NCI-H1417 (cell line): ENCODE data around the gene FLAD1.

Experiments
- DNase-seq, 3 experiments: peaks; one replicate each; lab custom pipeline; 2025; lab: John Stamatoyannopoulos, UW

The FLAD1 gene

DNA sequence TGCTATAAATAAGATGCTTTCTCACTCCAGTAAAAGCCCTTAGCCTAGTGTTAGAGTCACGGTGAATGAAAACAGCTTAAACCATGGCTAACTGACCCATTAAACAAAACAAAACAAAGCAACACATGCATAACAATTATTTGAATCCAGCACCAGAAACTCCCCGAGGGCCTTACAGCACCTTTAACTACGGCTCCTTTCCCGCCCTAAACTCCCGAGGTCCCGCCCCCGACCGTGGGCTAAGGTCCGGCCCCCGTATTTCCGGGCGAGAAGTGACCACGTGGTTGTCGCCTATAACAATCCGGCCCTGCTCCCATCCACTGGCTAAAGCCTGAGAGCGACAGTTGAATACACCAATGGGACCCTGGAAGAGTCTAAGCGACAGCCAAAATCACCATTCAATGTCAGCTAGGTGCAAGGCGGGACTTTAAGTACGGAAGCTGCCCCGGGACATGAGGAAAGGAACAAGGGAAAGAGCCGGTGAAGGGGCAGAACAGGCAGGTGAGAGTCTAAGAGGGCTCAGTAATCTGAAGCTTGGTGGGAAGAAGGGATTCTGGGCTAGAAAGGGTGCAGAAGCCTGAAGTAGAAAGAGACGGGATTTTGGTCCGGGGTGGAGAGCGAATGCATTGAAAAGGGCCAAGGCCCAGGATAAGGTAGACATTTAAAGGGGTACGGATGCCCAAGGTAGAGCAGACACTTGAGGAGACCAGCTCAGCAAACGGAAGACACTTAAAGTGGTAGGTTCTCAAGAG, at the start of gene FLAD1:
Gene FLAD1, plus strand, starts transcription at position 448 of the 752 bp plus-strand sequence. CDS start 351 bp downstream, outside the sequence.
- peak; percentile 99 to 100 (median 100) for DNase-seq

DNA sequence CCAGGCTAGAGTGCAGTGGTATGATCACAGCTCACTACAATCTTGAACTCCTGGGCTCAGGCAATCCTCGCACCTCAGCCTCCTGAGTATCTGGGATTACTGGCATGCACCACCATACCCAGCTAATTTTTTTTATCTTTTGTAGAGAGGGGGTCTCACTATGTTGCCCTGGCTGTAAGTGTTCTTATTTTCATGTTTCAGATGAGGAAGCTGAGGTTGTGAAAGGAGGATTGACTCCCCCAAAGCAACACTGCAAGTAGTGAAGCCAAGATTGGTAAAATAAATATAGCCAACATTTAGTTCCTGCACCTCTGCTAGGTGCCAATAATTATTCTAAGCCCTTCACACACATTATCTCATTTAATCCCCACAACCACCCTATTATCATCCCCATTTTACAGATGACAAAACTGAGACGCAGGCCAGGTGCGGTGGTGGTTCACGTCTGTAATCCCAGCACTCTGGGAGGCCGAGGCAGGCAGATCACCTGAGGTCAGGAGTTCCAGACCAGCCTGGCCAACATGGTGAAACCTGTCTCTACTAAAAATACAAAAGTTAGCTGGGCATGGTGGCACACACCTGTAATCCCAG, 48.7 kb upstream of the FLAD1 start:
- no peak for DNase-seq

DNA sequence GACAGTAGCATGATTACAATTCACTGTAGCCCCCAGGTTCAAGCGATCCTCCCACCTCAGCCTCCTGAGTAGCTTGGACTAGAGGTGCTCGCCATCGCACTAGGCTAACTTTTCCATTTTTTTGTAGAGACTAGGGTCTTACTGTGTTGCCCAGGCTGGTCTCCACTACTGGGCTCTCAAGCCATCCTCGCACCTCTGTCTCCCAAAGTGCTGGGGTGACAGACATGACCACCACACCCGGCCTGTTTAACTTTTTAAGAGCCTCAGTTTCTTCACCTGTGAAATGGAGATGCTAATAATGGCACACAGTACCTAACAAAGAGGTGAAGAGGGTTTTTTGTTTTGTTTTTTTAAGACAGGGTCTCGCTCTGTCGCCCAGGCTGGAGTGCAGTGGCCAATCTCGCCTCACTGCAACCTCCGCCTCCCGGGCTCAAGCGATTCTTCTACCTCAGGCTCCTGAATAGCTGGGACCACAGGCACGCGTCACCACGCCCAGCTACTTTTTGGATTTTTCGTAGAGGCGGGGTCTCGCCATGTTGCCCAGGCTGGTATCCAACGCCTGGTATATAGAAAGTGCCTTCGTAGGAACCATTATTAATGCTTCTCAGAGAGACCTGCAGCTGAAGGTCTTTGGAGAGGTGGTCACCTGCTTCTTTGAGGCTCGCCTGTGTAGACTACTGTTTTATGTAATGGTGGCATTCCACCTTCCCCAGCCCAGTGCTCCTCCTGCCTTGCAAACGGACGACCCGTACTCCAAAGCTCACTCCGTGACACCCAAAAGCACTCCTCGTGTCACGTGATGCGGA, 47.2 kb upstream of the FLAD1 start:
- no peak for DNase-seq

DNA sequence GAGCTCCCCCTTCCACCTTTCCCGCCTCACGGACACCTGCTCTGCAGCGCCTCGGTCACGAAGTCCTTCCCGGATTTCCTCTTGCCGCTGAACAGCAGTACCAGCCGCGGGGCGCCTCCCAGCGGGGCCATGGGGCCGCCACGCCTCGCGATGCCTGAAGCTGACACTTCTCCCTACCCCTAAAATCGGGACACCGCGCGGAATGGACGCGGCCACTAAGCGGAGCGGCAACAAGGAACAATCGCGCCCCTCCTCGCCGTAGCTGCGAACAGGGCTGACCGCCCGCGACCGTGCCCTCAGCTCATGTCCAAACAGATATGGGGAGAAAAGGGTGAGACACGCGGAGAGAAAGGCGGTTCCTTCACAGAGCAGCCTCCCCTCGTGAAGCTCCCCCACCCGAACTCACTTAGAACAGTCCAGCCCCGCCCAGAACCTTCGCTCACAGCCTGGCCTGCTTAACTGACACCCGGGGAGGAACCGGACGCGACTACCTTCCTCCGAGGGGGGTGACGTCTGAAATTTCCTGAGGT, 46.5 kb upstream of the FLAD1 start, which contains the start of gene PMVK:
Gene PMVK, minus strand, starts transcription at position 165 of the 530 bp plus-strand sequence. Its CDS starts 34 bp downstream, at position 131.
- DNase-seq, result peak; percentile 98 to 99 (median 99)

DNA sequence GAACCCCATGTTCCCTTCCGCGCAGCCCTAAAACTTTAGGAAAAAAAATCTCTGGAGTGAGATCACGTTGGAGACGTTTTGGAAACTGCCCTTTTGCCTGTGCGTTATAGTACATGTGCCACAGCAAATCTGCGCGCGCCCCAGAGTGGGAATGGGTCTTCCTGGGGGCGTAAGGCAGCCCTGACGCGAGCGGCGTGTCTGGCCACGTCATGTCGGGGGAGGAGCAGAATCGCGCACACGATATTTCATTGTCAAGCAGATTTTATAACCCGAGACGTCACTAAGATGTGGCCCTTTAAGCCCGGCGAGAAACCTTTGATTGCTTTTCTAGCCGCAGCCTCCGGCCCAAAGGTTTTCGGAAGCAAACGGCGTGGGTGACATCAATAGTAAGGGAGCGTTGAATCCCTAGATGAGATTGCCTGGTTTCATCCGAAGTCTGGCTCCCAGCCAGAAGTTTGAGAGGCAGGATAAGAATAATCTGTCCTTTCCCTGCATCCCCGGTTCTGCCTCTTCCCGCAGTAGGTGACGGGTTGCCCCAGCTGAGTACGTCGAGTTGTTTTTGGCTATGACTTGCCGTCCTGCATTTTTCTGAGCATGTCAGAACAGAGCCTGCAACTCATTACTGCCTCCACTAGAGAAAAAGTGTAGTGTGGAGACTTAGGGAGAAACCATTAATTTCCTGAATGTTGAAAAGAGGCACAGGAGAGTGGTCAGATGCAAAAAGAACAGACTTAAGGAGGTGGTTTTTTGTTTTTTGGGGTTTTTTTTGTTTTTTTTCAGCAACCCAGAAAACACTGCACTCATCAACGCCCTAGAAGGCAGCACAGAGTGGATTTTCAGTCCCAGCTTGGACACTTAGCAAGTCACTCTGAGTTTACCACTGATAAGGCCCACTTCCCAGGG, 45.8 kb upstream of the FLAD1 start:
- peak; percentile 98 to 99 (median 99) for DNase-seq

DNA sequence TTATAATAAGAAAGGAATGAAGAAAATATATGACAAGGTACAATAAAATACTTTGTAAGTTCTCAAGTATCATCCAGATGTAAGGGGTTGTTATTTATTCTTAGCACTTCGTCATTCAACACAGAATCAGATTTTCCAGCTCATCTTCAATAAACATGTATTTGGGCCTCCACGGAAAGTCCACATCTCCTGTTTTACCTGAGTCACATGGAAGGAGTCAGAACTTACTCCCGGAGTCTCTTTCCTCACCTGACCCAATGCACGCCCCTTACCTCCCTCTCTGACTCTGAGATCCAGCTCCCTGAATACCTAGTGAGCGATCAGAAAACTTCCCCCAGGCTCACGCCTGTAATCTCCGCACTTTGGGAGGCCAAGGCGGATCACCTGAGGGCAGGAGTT, 45.2 kb upstream of the FLAD1 start:
- DNase-seq, result no peak

DNA sequence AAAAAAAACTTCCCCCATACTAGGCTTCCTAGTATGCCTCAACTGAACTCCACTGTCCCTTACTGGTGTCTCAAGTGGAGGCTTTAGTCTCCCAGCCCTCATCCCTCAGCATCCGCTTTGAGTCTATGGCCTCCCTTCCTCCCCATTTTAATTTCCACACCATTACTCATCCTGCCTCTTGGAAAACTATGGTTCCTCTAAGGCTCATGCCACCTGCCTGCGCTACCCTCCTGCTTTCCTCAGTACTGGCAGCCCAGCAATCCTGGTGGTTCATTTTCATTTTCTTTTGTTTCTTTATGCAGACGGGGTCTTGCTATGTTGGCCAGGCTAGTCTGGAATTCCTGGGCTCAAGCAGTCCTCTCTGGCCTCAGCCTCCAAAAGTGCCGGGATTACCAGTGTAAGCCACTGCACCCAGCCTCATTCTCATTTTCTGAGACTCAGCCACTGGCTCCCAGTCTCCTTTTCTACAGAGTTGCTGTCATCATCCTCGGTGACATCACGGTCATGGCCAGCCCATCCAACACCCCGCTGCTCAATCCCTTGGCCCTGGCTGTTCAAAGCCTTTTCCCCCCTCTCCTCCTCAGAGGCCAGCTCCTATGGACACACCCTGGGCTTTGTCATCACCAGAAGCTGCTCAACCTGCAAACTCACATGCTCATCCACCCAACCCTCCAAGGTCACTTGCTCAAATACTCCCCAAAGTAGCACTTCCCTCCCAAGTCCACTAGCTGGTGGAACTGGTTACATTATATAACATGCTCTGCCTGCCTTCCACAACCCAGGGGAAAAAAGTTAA, 44.3 kb upstream of the FLAD1 start:
- no peak for DNase-seq

DNA sequence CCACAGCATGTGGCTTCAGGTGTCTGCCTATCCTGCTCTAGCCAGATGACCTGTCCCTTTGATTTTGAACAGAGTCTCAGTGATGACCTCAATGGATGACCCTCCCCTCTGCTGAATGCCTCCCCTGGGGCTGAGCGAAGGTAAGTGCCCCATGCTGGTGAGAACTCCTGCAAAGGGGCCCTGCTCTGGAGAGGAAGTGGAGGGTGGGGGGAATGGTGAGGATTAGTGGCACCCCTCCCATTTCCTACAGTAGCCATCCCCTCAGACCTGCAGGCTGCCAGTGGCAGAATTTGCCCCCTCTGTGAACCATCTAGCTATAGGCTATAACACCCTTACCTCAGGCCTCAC, 43.0 kb upstream of the FLAD1 start:
- no peak for DNase-seq

DNA sequence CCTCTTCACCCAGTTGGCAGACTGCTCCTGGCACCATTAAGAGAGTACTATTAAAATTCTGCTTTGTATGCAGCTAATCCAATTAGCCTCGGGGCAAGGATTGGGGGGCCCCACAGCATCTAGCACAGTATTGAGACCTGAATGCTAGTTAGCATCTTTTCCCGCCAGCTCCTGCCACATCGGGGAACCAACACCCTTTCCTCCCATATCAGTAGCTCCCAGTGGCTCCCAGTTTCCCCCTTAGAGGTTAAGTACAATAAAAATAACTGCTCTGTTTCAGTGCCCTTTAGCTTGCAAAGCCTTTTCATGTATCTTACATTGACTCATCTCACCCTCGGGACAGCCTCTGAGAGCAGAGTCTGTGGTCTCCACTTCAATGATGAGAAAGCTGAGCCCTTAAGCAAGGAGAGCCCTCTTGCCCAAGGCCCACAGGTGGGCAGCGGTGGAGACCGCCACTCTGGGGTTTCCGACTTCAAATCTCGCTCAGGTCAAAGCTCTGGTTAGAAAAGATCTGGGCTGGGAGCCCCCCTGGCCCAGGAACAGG, 42.4 kb upstream of the FLAD1 start:
- DNase-seq, result no peak

DNA sequence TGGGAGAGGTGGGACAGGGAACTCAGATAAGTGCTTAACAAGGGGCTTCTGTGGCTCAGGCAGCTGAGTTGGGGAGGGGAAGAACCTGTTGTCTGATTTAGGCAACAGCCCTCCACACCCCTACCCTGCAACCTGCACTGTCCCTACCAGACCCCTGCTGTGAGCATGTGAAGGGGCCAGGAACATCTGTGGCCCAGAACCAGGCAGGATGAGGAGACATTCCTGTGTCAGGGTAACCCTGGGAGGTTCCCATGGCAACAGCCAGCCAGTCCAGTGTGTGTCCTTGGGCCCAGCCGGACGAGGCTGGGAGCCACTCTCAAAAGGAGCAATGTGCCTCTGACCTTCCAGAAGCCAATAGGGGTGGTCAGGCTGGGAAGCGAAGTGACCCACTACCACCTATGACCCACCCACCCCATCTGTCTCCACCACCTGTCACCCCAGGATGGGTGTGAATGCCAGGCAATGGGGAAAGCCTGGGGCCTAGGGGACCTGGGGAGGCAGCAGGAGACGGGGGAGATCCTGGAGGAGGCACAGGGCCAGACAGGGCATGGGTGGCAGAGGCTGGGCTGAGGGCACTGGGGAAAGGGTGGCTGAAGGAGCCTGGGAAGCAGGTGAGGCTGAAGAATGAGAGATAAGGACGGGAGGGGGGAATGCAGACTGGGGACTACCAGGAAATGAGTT, 41.7 kb upstream of the FLAD1 start:
- DNase-seq, result peak in 1 of 3 experiments; percentile 29

DNA sequence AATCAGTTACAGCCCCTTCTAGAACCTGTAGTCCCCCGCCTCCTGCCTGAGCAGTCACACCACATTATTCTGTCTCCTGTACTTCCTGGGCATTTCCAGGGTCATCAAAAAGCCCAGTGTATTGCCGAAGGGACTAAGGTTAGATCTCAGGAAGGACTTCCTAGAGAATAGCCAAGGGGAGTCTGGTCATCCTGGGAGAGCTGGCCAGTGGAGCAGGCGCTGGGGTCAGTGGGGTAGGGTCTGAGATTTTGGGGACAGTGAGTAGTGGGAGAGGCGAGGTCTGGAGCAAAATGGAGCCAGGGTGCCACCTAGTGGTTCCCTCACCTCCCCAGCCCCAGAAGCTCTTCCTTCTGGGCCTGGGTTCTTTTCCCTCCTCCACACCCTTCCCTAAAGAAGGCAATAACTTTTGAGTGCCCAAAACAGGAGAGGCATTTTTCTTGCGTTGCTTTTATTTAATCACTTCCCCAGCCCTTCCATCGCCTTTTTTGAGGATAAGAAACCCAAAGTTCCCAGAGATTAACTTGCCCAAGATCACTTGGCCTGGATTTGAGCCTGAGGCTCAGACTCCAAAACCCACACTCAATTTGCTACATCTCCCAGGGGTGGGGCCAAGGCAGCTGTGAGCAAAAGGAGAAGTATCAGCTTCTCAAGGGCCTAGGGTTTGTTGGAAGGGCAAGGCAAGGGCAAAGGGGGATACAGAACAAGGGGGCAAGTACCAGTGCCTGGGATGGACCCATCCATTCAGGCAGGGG, 39.3 kb upstream of the FLAD1 start:
- DNase-seq, result peak; percentile 40 to 60 (median 46)

DNA sequence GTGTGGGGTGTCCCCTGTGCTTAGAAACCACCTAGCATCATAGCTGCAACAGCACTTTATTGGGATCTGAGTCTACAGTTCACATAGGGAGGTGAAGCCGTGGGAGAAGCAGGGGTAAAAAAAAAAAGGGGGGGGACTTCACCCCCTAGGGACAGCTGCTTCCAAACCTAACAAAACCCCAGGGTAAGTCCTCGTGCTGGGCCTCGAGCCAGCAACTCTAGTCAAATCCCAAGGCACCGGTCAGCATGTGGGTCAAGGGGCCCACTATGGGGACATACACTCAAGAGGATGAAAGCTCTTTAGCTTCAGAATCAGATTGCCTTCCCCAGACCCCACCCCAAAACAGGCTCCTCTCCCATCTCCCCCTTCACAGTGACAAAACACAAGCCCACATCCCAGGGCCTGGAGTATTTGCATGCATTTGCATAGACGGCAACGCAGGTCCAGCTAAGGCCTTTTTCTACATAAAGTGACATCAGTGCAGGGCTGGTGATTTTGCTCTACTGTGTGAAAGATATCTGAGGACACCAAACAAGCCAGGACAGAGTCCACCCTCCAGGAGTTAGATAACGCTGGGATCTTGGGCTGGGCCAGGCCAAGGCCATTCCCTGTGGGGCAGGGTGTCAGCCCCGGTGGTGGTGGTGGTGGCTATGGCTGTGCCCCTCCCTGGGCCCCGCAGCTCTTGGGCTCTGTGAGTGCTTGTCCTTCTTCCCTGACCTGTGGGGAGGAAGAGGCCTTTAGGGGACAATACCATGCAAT, 38.6 kb upstream of the FLAD1 start:
- DNase-seq, result no peak

DNA sequence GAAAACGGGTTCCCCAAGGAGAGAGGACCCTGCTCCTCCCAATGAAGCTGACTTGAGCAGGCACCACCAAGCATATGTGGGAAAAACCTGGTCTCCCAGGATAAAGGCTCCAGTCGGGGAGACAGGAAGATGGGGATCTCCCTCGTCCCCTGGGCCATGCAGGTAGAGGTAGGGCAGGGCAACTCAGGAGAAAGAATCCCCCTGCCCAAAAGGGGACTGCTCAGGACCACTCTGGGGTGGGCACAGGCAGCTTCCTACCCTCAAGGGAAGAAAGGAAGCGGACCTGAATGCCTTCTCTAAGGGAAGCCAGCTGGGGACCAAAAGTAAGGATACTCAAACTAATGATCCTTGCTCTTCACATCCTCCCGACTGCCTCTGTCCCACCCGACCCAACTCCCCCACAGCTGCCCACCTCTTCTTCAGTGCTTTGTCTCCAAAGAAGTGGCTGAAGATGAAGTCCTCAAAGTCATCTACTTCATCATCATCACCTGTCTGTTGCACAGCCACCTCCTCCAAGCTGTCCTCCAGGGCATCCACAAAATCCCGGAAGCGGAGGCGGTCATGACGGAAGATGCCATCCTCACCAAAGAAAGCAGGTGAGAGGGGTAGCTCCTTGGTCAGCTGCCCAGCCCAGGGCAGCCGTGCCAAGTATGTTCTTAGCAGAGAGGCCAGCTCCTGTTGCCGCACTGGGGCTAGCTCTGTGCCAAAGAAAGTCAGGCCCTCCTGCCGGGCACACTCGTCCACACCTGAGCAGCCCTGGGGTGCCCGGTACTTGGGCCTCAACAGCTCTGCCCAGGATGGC, 37.8 kb upstream of the FLAD1 start:
- no peak for DNase-seq

DNA sequence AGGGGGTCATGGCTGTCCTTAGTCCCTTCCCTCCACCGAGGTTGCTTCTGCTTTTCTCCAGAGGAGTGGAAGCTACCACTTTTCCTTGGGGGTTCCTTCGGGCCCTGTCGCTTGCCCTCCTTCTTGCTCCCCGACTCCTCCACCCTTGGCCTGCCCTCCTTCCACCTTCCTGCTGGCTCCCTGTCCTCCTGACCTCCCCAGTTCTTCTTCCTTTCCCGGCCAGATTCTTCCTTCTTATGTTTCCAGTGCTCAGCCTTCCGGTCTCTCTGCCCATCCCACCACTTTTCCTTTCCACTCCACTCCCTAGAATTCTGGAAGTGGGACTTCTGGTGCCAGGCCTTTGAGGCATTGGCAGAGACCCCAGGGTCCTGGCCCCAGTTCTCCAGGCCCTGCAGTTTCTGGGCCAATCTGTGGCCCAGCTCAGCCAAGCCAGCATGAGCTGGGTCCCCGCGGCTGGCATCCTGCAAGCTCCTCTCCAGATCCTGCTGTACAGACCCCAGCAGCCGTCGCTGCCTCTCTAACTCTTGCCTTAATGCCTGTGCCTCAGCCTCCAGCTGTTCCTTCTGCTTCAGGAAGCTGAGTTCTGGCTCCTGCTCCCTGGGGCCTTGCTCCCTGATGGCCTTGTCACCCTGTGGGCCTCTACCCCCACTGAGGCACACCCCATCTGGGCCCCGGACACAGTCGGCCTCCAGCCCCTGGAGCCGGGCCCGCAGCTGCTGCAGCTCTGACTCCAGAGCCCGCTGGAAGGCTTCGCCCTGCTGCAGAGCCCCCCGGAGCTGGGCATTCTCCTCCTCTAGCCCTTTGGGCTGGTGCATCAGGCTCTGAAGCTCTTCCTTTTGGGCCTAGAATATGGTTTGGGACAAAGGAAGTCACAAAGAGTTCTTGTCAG, 36.9 kb upstream of the FLAD1 start:
- no peak for DNase-seq

DNA sequence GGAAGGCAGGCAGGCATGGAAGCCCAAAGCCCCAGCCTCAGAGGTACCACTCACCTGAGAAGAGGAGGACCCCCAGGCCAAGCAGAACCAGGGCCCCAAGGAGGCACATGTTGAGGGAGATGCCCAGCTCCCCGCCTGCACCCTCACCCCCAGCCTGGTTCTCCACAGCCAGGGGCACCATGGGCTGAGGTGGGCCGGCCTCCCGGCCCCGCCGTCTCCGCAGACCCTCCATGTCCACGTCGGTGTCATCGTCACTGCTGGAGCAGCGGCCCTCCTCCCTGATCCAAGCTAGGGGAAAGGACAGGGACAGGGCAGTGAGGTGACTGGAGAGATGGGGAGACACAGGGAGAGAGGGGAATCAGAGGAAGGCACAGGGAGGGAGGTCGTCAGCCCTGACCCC, 35.1 kb upstream of the FLAD1 start:
- DNase-seq, result no peak

DNA sequence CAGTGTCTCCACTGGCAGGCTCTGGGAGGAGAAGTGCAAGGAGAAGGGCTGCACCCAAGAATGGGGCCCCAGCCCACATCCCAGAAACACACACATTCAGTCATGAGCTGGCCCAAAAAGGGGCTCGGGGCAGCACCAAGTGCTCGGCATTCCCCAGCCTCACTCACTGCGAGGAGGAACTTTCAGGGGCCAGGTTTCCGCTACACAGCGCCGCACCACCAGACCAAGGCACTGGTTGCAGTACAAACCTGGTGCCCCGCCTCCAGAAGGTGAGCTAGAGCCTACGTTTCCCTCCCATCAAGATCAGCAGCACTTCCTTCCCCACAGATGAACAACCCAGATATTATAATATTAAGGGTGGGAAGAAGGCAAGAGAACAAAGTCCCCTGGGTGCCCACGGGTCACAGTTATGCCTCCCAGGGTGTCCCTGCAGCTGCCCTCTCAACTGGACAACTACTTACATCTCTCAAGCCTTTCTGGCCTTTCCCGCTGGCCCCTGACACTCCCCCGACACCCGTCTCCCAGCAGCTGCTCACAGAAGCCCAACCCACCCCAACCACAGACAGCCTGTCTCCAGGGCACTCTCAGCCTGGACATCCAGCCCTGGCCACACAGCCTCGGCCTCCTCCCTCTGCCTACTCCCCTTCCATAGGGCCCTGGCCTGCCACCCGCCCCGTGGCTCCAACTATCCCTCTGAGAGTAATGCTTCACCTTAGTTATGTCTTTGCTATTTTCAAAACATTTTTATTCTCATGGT, 31.1 kb upstream of the FLAD1 start:
- DNase-seq, result no peak
